ENCODE results near the gene TADA2A.
"Not testable (repeated sequence)": the region's sequence is repeated elsewhere in the genome, so short reads cannot be mapped to it uniquely, and the experiment has no call there.

The TADA2A gene

GRCh38 chr17:37400505-37400904, 6.2 kb upstream of the TADA2A start:
- DNase-seq (ENCODE audit: low read depth), result no peak

- DNase-seq (ENCODE audit: low read depth), result not testable (repeated sequence)
Measured at GRCh38 chr17:37405522-37405921, 1.2 kb upstream of the TADA2A start.

- DNase-seq (ENCODE audit: low read depth), result no peak
Measured at GRCh38 chr17:37405955-37406634, 591 bp upstream of the TADA2A start.

GRCh38 chr17:37408145-37408479, 1.4 kb downstream of the TADA2A start:
- not testable (repeated sequence) for DNase-seq (ENCODE audit: low read depth)

- DNase-seq (ENCODE audit: low read depth), result no peak
Measured at GRCh38 chr17:37410357-37410756, 3.7 kb downstream of the TADA2A start.

- no peak for DNase-seq (ENCODE audit: low read depth)
Measured at GRCh38 chr17:37413875-37414519, 7.3 kb downstream of the TADA2A start.

- DNase-seq (ENCODE audit: low read depth), result no peak
Measured at GRCh38 chr17:37417852-37418251, 11.2 kb downstream of the TADA2A start.

- no peak for DNase-seq (ENCODE audit: low read depth)
Measured at GRCh38 chr17:37422971-37423625, 16.4 kb downstream of the TADA2A start.

- DNase-seq (ENCODE audit: low read depth), result no peak
Measured at GRCh38 chr17:37425268-37425667, 18.6 kb downstream of the TADA2A start.

- no peak for DNase-seq (ENCODE audit: low read depth)
Measured at GRCh38 chr17:37429039-37429438, 22.4 kb downstream of the TADA2A start.

GRCh38 chr17:37429453-37429852, 22.8 kb downstream of the TADA2A start:
- no peak for DNase-seq (ENCODE audit: low read depth)

GRCh38 chr17:37430051-37430627, 23.5 kb downstream of the TADA2A start:
- no peak for DNase-seq (ENCODE audit: low read depth)

GRCh38 chr17:37432671-37433070, 26.0 kb downstream of the TADA2A start:
- DNase-seq (ENCODE audit: low read depth), result no peak

GRCh38 chr17:37438141-37438540, 31.5 kb downstream of the TADA2A start:
- no peak for DNase-seq (ENCODE audit: low read depth)

GRCh38 chr17:37440424-37440823, 33.7 kb downstream of the TADA2A start:
- no peak for DNase-seq (ENCODE audit: low read depth)

GRCh38 chr17:37441369-37442014, 34.8 kb downstream of the TADA2A start:
- DNase-seq (ENCODE audit: low read depth), result not testable (repeated sequence)

GRCh38 chr17:37446027-37446426, 39.3 kb downstream of the TADA2A start:
- no peak for DNase-seq (ENCODE audit: low read depth)

GRCh38 chr17:37447641-37448040, 41.0 kb downstream of the TADA2A start:
- no peak for DNase-seq (ENCODE audit: low read depth)

- no peak for DNase-seq (ENCODE audit: low read depth)
Measured at GRCh38 chr17:37450112-37450511, 43.4 kb downstream of the TADA2A start.

GRCh38 chr17:37457801-37458200, 51.1 kb downstream of the TADA2A start:
- DNase-seq (ENCODE audit: low read depth), result not testable (repeated sequence)

GRCh38 chr17:37458805-37459204, 52.1 kb downstream of the TADA2A start:
- no peak for DNase-seq (ENCODE audit: low read depth)

GRCh38 chr17:37461668-37462067, 55.0 kb downstream of the TADA2A start:
- DNase-seq (ENCODE audit: low read depth), result no peak

GRCh38 chr17:37462492-37462891, 55.8 kb downstream of the TADA2A start:
- no peak for DNase-seq (ENCODE audit: low read depth)

All from activated T-helper 1 cell treated with Interleukin-2 at 50 U/mL for 16 hours (primary cell).